K562 (cell line): ENCODE results near the gene NUDT1. TPM values are rescaled to one million over a fixed set of nuclear protein-coding genes. Genes with fewer than 3 reads are reported as not detected.
A peak's percentile ranks its signal among the peaks of the same experiment; 100 is the strongest.

Experiments used
- CBFB ChIP-seq: sonication (generic); formaldehyde crosslinking; IDR thresholded peaks from 2 replicates; pipeline ENCODE4 v1.4.0; 2020; ENCODE audit warnings: mild to moderate bottlenecking, missing genetic modification reagents
- ELF1 ChIP-seq: fragments of 200-800 bp; sonication (Bioruptor generic); IDR thresholded peaks from 2 replicates; pipeline ENCODE4 v1.6.1; 2016; ENCODE audit warnings: missing genetic modification characterization, missing compliant biosample characterization
- ETV1 ChIP-seq: fragments of 450-650 bp; conservative IDR thresholded peaks from 2 replicates; pipeline ENCODE4 v1.6.1; 2016; ENCODE audit warnings: missing genetic modification characterization, control low read depth, low read depth, missing compliant biosample characterization
- ETV6 ChIP-seq, 3 experiments: fragments of 150-350 bp in 1 of 3; sonication (generic) in 1 of 3; formaldehyde crosslinking in 1 of 3; IDR thresholded peaks; 2 replicates each; pipeline versions ENCODE4 v1.6.1 to v1.8.0; 2014 to 2022; ENCODE audit warnings: borderline replicate concordance in 2 of 3, low read depth in 2 of 3, antibody characterized with exemption in 1 of 3, low read length in 1 of 3, mild to moderate bottlenecking in 1 of 3, missing genetic modification reagents in 1 of 3
- HIVEP1 ChIP-seq: fragments of 250-450 bp; sonication (Bioruptor Pico); IDR thresholded peaks from 2 replicates; pipeline ENCODE4 v1.4.0; 2020; ENCODE audit warnings: mild to moderate bottlenecking
- KLF6 ChIP-seq: fragments of 250-450 bp; sonication (Bioruptor Pico); IDR thresholded peaks from 2 replicates; pipeline ENCODE4 v1.4.0; 2020; ENCODE audit warnings: mild to moderate bottlenecking, moderate library complexity, borderline replicate concordance
- MECOM ChIP-seq: fragments of 250-450 bp; sonication (Bioruptor Pico); IDR thresholded peaks from 2 replicates; pipeline ENCODE4 v1.8.0; 2022; ENCODE audit warnings: inconsistent platforms
- MLLT1 ChIP-seq, 2 experiments: fragments of 450-650 bp; IDR thresholded peaks; 2 replicates each; pipeline ENCODE4 v1.6.1; 2016
- NRF1 ChIP-seq, 2 experiments: fragments of 450-650 bp; IDR thresholded peaks in 1 of 2; conservative IDR thresholded peaks in 1 of 2; 2 replicates each; pipeline ENCODE4 v1.6.1; 2014; ENCODE audit warnings: mild to moderate bottlenecking in 2 of 2
- PHF20 ChIP-seq: fragments of 450-650 bp; IDR thresholded peaks from 2 replicates; pipeline ENCODE4 v1.6.1; 2018; ENCODE audit not compliant: partially characterized antibody
- PPARD ChIP-seq: fragments of 250-450 bp; sonication (Bioruptor Pico); IDR thresholded peaks from 2 replicates; pipeline ENCODE4 v1.8.0; 2022; ENCODE audit warnings: inconsistent platforms, mild to moderate bottlenecking, moderate library complexity
- PRDM10 ChIP-seq: fragments of 450-650 bp; IDR thresholded peaks from 2 replicates; pipeline ENCODE4 v1.6.1; 2018; ENCODE audit not compliant: partially characterized antibody
- SLC30A9 ChIP-seq: fragments of 250-450 bp; sonication (Bioruptor Pico); IDR thresholded peaks from 2 replicates; pipeline ENCODE4 v1.8.0; 2022; ENCODE audit warnings: mild to moderate bottlenecking, moderate library complexity
- TCF3 ChIP-seq: sonication (generic); formaldehyde crosslinking; IDR thresholded peaks from 2 replicates; pipeline ENCODE4 v1.4.0; 2020; ENCODE audit warnings: mild to moderate bottlenecking, missing genetic modification reagents
- TGIF2 ChIP-seq: sonication (generic); formaldehyde crosslinking; IDR thresholded peaks from 2 replicates; pipeline ENCODE4 v1.8.1; 2022; ENCODE audit warnings: mild to moderate bottlenecking, missing genetic modification reagents, moderate library complexity
- ZBTB17 ChIP-seq: fragments of 450-650 bp; formaldehyde crosslinking; IDR thresholded peaks from 2 replicates; pipeline ENCODE4 v1.4.0; 2020; ENCODE audit warnings: mild to moderate bottlenecking
- ZBTB2 ChIP-seq: fragments of 450-650 bp; IDR thresholded peaks from 2 replicates; pipeline ENCODE4 v1.6.1; 2016; ENCODE audit warnings: antibody characterized with exemption
- ZNF639 ChIP-seq, 2 experiments: fragments of 200-800 bp in 1 of 2; sonication (Bioruptor generic) in 1 of 2; sonication (generic) in 1 of 2; formaldehyde crosslinking in 1 of 2; IDR thresholded peaks in 1 of 2; conservative IDR thresholded peaks in 1 of 2; 2 replicates each; pipeline versions ENCODE4 v1.5.0 to v1.6.1; 2016 to 2020; ENCODE audit warnings: missing compliant biosample characterization in 1 of 2, missing genetic modification characterization in 1 of 2, missing genetic modification reagents in 1 of 2
- polyA plus RNA-seq, 8 experiments: library from polyadenylated mRNA; depleted of rRNA in 4 of 8; stranded (reverse) in 5 of 8; unstranded in 3 of 8; fragments of >200 nt; fragmentation: Nextera tagmentation in 2 of 8; fragmentation: Illumina TruSeq in 1 of 8; extraction: Ambion mirVana in 2 of 8; extraction: Trizol in 1 of 8; gene quantifications; 2 replicates each; pipeline versions ENCODE4 v1.2.1 to v1.2.3, GENCODE V29; 2011 to 2014; ENCODE audit warnings: inconsistent platforms in 1 of 8, missing spikeins in 1 of 8
- total RNA-seq, 7 experiments: library from RNA; depleted of rRNA in 6 of 7; stranded (reverse); fragments of >200 nt in 6 of 7; fragmentation: Illumina TruSeq in 2 of 7; extraction: Trizol in 2 of 7; gene quantifications; 2 replicates each; pipeline versions ENCODE4 v1.2.1 to v1.2.3, GENCODE V29; 2011 to 2021; ENCODE audit warnings: low replicate concordance in 1 of 7

The NUDT1 gene
- total and polyA plus RNA-seq, 9 of the 15 experiments (the other 6 are each of a cell fraction or from before 2014, with no cell fraction given): 5.3 to 73.3 (median 29.6) TPM

GRCh38 chr7:2241580-2242540 is at the start of gene NUDT1, which contains the start of gene MRM2 (continued):
- peak; percentile 51 for TF ChIP-seq PRDM10
- TF ChIP-seq ETV6 (IDR thresholded peaks at IDR 0.05; ENCODE audit: borderline replicate concordance in 1 of 2, low read depth in 2 of 2, low read length in 1 of 2): 0 out of 4 replicates have a peak, but pooled peaks of 1 of the 2 experiments have one; percentile 43
- no peak for TF ChIP-seq ETV6 (CRISPR knock-in tag; IDR thresholded peaks at IDR 0.05; ENCODE audit: borderline replicate concordance)
- TF ChIP-seq ZBTB17 (CRISPR knock-in tag): peak; percentile 49; the same call in 1 of the 2 replicates
- peak; percentile 92 for TF ChIP-seq PHF20
- no peak for TF ChIP-seq TGIF2 (CRISPR knock-in tag)
- no peak for TF ChIP-seq MLLT1 (IDR thresholded peaks at IDR 0.05)
- no peak for TF ChIP-seq ZNF639 (CRISPR knock-in tag; conservative IDR thresholded peaks at IDR 0.05 in 1 of 2, IDR thresholded peaks at IDR 0.05 in 1 of 2)
- TF ChIP-seq NRF1 (conservative IDR thresholded peaks at IDR 0.05 in 1 of 2, IDR thresholded peaks at IDR 0.05 in 1 of 2): peak; percentile 72 to 79
- no peak for TF ChIP-seq KLF6 (CRISPR knock-in tag)
- no peak for TF ChIP-seq TCF3 (CRISPR knock-in tag)
- no peak for TF ChIP-seq ZBTB2
- TF ChIP-seq CBFB (CRISPR knock-in tag): no peak
- TF ChIP-seq PPARD (CRISPR knock-in tag): no peak
- TF ChIP-seq ELF1 (tag): peak; percentile 89
- TF ChIP-seq HIVEP1 (CRISPR knock-in tag): no peak
- no peak for TF ChIP-seq MECOM (CRISPR knock-in tag)
- TF ChIP-seq SLC30A9 (CRISPR knock-in tag): no peak
- TF ChIP-seq ETV1 (tag): peak; percentile 87
